Occipital lobe (tissue), 2 donors: ENCODE data around the gene EOLA1. TPM values are rescaled to one million over a fixed set of nuclear protein-coding genes. Genes with fewer than 3 reads are reported as not detected.
"Not testable (repeated sequence)": the region's sequence is repeated elsewhere in the genome, so short reads cannot be mapped to it uniquely, and the experiment has no call there.

Source experiments
- DNase-seq: peaks from one replicate; lab custom pipeline; 2025; lab: John Stamatoyannopoulos, UW
- total RNA-seq: library from RNA; depleted of rRNA; stranded (reverse); fragments of >200 nt; gene quantifications from one replicate; pipeline ENCODE4 v1.2.3, GENCODE V29; 2014

The EOLA1 gene
- total RNA-seq, 1 donor from 2014 or later = 16.1 TPM

GRCh38 chrX:149595943-149596342 lies 55.1 kb downstream of the EOLA1 start:
- not testable (repeated sequence) for DNase-seq

Other genes with a start within 250 kb of the EOLA1 start
- 121 TPM for gene IDS, start 35.7 kb upstream of the EOLA1 start, total RNA-seq
- gene HSFX3, start 8.9 kb downstream of the EOLA1 start, total RNA-seq = not detected
- gene MAGEA9B, start 46.4 kb downstream of the EOLA1 start, total RNA-seq = not detected
- gene HSFX2, start 54.3 kb downstream of the EOLA1 start, total RNA-seq = 2.0 TPM
- 51.6 TPM for gene TMEM185A, start 90.8 kb downstream of the EOLA1 start, total RNA-seq
- gene MAGEA11, start 171.0 kb downstream of the EOLA1 start, total RNA-seq = not detected
- gene HSFX1, start 233.1 kb downstream of the EOLA1 start, total RNA-seq = 1.7 TPM
- gene MAGEA9, start 240.9 kb downstream of the EOLA1 start, total RNA-seq = not detected